ENCODE data around the gene NBAS.
"Not testable (repeated sequence)": the region's sequence is repeated elsewhere in the genome, so short reads cannot be mapped to it uniquely, and the experiment has no call there.

NBAS gene

GRCh38 chr2:15363734-15364133 is 197.4 kb downstream of the NBAS start:
- no peak for DNase-seq (ENCODE audit: low read depth, low spot score)

DNA sequence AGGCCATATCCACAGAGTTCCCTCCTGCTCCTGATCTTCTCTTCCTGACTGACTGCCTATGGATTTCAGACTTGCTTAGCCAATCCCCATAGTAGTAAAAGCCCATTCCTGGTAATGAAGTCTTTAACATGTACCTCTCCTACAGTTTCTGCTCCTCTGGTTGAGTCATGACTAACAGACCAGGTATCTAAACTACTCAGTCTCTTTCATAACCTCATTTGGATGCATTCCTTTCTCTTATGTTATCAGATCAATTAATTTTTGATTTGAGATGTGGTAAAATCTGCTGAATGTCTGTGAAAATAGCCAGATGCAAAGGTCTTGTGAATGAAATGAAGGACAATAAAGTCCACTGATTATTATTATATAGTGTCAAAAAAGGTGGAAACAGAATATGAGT is 198.0 kb downstream of the NBAS start:
- DNase-seq (ENCODE audit: low read depth, low spot score): no peak

DNA sequence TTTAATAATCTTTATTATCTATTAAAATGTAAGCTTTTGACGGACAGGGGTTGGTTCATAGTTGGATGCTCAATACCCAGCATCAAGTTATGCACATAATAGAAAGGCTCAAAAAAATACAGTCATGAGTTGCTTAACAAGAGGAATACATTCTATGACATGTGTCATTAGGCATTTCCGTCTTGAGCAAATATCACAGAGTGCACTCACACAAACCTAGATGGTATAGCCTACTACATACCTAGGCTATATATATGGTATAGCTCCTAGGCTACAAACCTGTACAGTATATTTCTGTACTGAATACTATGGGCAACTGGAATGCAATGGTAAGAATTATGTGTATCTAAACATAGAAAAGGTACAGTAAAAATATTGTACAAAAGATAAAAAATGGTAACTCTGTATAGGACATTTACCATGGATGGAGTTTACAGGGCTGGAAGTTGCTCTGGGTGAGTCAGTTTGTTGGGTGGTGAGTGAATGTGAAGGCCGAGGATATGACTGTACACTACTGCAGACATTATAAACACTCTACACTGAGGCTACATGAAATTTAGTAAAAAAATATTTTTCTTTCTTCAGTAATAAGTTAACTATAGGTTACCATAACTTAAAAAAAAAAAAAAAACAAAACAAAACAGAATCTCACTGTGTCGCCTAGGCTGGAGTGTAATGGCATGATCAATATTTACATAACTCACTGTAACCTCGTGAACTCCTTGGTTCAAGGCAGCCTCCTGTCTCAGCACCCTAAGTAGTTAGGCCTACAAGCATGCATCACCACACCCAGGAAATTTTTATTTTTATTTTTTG is 201.2 kb downstream of the NBAS start:
- DNase-seq (ENCODE audit: low read depth, low spot score): no peak

DNA sequence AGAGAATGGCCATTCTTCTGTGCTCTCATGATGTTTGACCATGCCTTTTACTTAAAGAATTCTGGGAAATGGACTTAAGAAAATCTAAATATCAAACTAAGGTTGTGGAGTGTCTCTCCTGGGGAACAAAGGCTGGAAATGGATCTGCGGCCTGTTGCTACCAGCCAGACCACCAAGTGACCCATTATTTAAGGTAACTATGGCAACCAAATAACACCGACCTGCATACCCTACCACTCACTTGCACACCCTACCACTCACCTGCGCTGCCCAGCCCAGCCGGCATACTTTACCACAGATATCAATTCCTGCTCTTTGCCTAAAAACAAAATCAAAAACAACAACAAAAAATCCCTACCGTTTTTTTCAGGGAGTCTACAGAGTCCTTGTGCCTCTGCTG is 203.2 kb downstream of the NBAS start:
- no peak for DNase-seq (ENCODE audit: low read depth, low spot score)

DNA sequence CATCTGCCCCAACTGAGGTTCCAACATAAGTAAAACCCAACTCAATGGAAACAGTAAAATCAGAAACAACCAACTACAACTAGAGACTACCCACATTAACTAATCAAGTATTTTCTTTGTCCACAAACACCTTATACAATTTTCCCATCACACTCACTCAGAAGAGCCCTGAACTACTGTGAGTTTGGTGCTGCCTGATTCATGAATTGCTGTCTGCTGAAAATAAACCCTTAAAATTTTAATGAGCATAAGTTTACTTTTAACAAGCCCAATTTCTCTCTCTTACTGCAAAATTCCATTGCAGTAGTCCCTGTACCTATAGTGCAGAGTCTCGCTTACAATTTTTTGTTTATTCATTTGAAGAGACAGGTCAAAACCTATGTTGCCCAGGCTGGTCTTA is 203.9 kb downstream of the NBAS start:
- no peak for DNase-seq (ENCODE audit: low read depth, low spot score)

- no peak for DNase-seq (ENCODE audit: low read depth, low spot score)
Observed at GRCh38 chr2:15355386-15355785, 205.7 kb downstream of the NBAS start.

GRCh38 chr2:15354596-15355366 is 206.4 kb downstream of the NBAS start:
- no peak for DNase-seq (ENCODE audit: low read depth, low spot score)

GRCh38 chr2:15352363-15352762 is 208.8 kb downstream of the NBAS start:
- no peak for DNase-seq (ENCODE audit: low read depth, low spot score)

DNA sequence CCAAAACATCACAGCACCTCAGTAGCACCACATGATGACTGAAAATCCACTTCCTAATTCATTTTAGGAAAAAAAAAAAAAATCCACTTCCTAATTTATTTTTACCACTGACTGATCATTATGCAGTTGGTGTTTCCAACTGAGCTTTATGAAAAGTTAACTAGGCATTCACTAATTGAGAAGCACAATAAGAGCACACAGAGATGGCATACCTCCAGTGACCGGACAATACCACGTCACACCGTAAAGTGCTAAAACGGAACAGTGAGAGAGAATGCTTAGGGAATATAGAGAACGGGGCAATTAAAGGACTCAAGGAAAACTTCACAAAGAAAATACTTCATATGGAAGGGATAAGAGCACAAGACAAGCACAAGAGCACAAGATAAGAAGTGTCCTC is 212.5 kb downstream of the NBAS start:
- DNase-seq (ENCODE audit: low read depth, low spot score): no peak

- no peak for DNase-seq (ENCODE audit: low read depth, low spot score)
Observed at GRCh38 chr2:15348045-15348444, 213.1 kb downstream of the NBAS start.

GRCh38 chr2:15346624-15347023 is 214.5 kb downstream of the NBAS start:
- no peak for DNase-seq (ENCODE audit: low read depth, low spot score)

DNA sequence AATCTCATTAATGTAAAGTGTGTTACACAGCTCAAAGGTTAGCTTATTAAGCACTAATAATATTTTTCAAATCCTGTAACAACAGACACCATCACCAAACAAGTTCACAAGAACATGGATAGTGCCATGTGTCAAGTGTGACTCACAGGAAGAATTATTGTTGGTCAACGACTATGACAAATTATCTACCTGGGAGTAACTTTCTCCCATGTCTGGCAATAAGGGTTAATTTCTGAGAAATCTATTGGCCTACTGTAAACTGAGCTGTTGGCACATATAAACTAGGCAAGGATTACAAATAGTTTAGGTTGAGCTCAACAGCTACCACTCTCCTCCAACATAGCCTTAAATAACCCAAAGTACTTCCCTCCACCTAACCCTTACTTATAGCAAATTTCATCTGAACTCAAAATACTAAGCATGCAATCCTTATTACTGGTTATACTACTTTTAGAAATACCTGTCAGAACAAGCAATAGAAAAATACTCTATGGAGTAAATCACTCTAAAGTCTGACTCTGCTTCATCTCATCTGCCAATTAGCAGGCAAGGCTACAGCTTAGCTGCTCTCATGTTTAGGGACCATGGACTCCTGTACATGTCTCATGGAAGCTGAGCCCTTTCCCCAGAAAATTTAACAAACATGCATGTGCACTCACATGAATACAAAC is 223.0 kb downstream of the NBAS start:
- no peak for DNase-seq (ENCODE audit: low read depth, low spot score)

- no peak for DNase-seq (ENCODE audit: low read depth, low spot score)
Observed at GRCh38 chr2:15334644-15335326, 226.3 kb downstream of the NBAS start.

- no peak for DNase-seq (ENCODE audit: low read depth, low spot score)
Observed at GRCh38 chr2:15331787-15332186, 229.3 kb downstream of the NBAS start.

DNA sequence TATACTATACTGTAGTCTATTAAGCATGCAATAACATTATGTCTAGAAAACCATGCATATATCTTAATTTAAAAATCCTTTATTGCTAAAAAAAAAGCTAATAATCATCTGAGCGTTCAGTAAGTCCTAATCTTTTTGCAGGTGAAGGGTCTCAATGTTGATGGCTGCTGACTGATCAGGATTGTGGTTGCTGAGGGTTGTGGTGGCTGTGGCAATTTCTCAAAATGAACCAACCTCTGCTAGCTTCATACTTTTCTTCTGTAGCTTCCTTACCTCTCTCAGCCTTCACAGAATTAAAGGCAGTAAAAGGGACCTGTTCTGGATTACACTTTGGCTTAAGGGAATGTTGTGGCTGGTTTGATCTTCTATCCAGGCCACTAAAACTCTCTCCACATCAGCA is 235.8 kb downstream of the NBAS start:
- DNase-seq (ENCODE audit: low read depth, low spot score): no peak

DNA sequence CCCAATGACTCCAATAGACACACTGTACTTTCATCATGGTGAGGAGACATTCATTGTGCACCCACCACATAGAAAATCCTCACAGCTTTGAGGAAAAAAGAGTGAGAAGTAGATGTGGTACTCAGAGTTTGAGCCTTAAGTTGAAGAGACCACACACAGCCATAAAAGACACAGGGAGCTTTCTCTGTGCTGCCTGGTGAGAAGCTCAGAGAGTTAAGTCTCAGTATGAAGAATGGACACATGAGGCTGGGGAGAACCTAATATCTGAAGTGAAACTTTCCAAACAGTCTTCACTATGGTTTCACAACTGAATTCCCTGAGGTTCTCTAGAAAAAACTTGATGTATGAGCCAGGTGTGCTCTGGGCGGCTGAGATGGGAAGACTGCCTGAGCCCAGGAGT is 237.9 kb downstream of the NBAS start:
- no peak for DNase-seq (ENCODE audit: low read depth, low spot score)

- not testable (repeated sequence) for DNase-seq (ENCODE audit: low read depth, low spot score)
Observed at GRCh38 chr2:15321481-15321880, 239.7 kb downstream of the NBAS start.

- no peak for DNase-seq (ENCODE audit: low read depth, low spot score)
Observed at GRCh38 chr2:15316370-15316814, 244.7 kb downstream of the NBAS start.

DNA sequence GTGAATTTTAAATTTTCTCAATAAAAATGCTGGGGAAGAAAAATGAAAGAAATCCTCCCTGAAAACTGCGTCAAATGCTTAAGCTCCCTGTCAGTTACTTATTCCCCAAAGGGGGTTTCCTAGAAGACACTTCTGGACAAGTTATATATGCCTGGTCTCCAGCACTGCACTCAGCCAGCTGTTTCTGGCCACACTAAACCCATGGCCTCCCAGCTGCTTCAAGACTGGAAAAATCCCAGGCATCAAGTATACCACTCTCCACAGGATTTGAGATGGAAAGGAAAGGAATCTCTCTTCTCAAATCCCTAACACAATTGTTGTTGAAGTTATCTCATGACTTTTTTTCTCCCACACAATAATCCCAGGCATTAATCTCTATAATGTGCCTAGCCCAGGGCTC is 245.7 kb downstream of the NBAS start:
- no peak for DNase-seq (ENCODE audit: low read depth, low spot score)

DNA sequence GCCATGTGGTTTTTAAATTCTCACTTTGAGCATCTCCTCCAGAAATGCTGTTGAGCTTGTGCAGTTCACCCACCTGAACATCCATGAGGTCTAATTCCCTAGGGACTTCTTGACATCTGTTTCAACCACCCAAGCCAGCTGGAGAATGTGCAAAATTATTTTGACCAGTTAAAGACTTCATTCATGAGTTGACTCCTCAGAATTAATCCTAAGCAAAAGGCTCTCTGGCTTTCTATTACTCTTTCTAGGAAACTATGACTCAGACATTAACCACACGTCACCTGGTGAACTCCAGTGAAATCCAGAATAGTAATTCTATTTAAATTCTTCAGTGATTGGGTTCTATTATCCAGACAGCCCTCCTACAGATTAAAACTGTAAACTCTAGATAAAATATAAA is 247.5 kb downstream of the NBAS start:
- DNase-seq (ENCODE audit: low read depth, low spot score): no peak

GRCh38 chr2:15311926-15312325 is 249.2 kb downstream of the NBAS start:
- no peak for DNase-seq (ENCODE audit: low read depth, low spot score)
